ENCODE results near the gene TMEM267. TPM values are rescaled to one million over a fixed set of nuclear protein-coding genes. Genes with fewer than 3 reads are reported as not detected.
A peak's percentile ranks its signal among the peaks of the same experiment; 100 is the strongest.
"Not testable (repeated sequence)": the region's sequence is repeated elsewhere in the genome, so short reads cannot be mapped to it uniquely, and the experiment has no call there.

TMEM267 gene
- total RNA-seq, 1 donor: 17.4 TPM

GRCh38 chr5:43410414-43410813, 73.3 kb downstream of the TMEM267 start:
- Histone ChIP-seq H2AFZ (ENCODE audit: low read length) (no peak overlapping the region), H3K4me3 (ENCODE audit: insufficient read depth, low read length) (no peak overlapping the region)
- DNase-seq (ENCODE audit: insufficient read length, low spot score, missing footprints): no peak

GRCh38 chr5:43409809-43410271, 73.8 kb downstream of the TMEM267 start:
- Histone ChIP-seq H3K27ac (ENCODE audit: low read depth, low read length) (no peak overlapping the region), H3K36me3 (ENCODE audit: insufficient read depth, low read length) (no peaks in the 10 kb centered on the region), H3K9me3 (ENCODE audit: low read depth, low read length) (no peaks in the 10 kb centered on the region), H3K4me3 (ENCODE audit: insufficient read depth, low read length) (no peak overlapping the region), H2AFZ (ENCODE audit: low read length) (no peak overlapping the region), H3K27me3 (ENCODE audit: insufficient read depth, low read length) (no peaks in the 10 kb centered on the region), H3K79me2 (ENCODE audit: insufficient read depth, low read length) (no peaks in the 10 kb centered on the region), H4K20me1 (ENCODE audit: insufficient read depth, low read length) (no peaks in the 10 kb centered on the region), H3K4me1 (ENCODE audit: insufficient read depth, low read length) (no peaks in the 10 kb centered on the region), H3K4me2 (ENCODE audit: insufficient read depth, low read length) (no peak overlapping the region)
- TF ChIP-seq CTCF (IDR thresholded peaks at IDR 0.05; ENCODE audit: extremely low read depth, low read depth, low read length): no peak
- no peak for DNase-seq (ENCODE audit: insufficient read length, low spot score, missing footprints)

More at GRCh38 chr5:43410414-43410813, 73.3 kb downstream of the TMEM267 start:
- H3K27me3 ChIP-seq (ENCODE audit: insufficient read depth, low read length): no peaks in the 10 kb centered on the region
- TF ChIP-seq CTCF (IDR thresholded peaks at IDR 0.05; ENCODE audit: extremely low read depth, low read depth, low read length): no peak
- no peak overlapping the region for H3K27ac ChIP-seq (ENCODE audit: low read depth, low read length)
- H3K9me3 ChIP-seq (ENCODE audit: low read depth, low read length): no peaks in the 10 kb centered on the region
- H3K36me3 ChIP-seq (ENCODE audit: insufficient read depth, low read length): no peaks in the 10 kb centered on the region
- H3K79me2 ChIP-seq (ENCODE audit: insufficient read depth, low read length): no peaks in the 10 kb centered on the region
- no peak overlapping the region for H3K4me2 ChIP-seq (ENCODE audit: insufficient read depth, low read length)
- no peaks in the 10 kb centered on the region for H4K20me1 ChIP-seq (ENCODE audit: insufficient read depth, low read length)
- no peaks in the 10 kb centered on the region for H3K4me1 ChIP-seq (ENCODE audit: insufficient read depth, low read length)

- H3K4me3 ChIP-seq (ENCODE audit: insufficient read depth, low read length); H3K4me2 ChIP-seq (ENCODE audit: insufficient read depth, low read length); DNase-seq (ENCODE audit: insufficient read length, low spot score, missing footprints); H3K36me3 ChIP-seq (ENCODE audit: insufficient read depth, low read length); H3K27ac ChIP-seq (ENCODE audit: low read depth, low read length); H3K27me3 ChIP-seq (ENCODE audit: insufficient read depth, low read length); H4K20me1 ChIP-seq (ENCODE audit: insufficient read depth, low read length); H3K4me1 ChIP-seq (ENCODE audit: insufficient read depth, low read length); H2AFZ ChIP-seq (ENCODE audit: low read length); H3K79me2 ChIP-seq (ENCODE audit: insufficient read depth, low read length); H3K9me3 ChIP-seq (ENCODE audit: low read depth, low read length): not testable (repeated sequence)
Measured at GRCh38 chr5:43402524-43403066, 81.1 kb downstream of the TMEM267 start.

- Histone ChIP-seq H3K27me3 (ENCODE audit: insufficient read depth, low read length) (no peaks in the 10 kb centered on the region), H3K4me1 (ENCODE audit: insufficient read depth, low read length) (no peaks in the 10 kb centered on the region), H4K20me1 (ENCODE audit: insufficient read depth, low read length) (no peaks in the 10 kb centered on the region), H3K79me2 (ENCODE audit: insufficient read depth, low read length) (no peaks in the 10 kb centered on the region), H2AFZ (ENCODE audit: low read length) (no peak overlapping the region), H3K9me3 (ENCODE audit: low read depth, low read length) (no peaks in the 10 kb centered on the region), H3K4me3 (ENCODE audit: insufficient read depth, low read length) (no peak overlapping the region), H3K27ac (ENCODE audit: low read depth, low read length) (no peak overlapping the region), H3K36me3 (ENCODE audit: insufficient read depth, low read length) (no peaks in the 10 kb centered on the region), H3K4me2 (ENCODE audit: insufficient read depth, low read length) (no peak overlapping the region)
- TF ChIP-seq CTCF (IDR thresholded peaks at IDR 0.05; ENCODE audit: extremely low read depth, low read depth, low read length): peak; percentile 48
- DNase-seq (ENCODE audit: insufficient read length, low spot score, missing footprints): peak; percentile 83
Measured at GRCh38 chr5:43401827-43402226, 81.8 kb downstream of the TMEM267 start.
